Jurkat, Clone E6-1 (cell line): Measurements from ENCODE around the gene ANTXR1.
"Not testable (repeated sequence)": the region's sequence is repeated elsewhere in the genome, so short reads cannot be mapped to it uniquely, and the experiment has no call there.

Source experiments
- DNase-seq: peaks from one replicate; pipeline ENCODE4 v3.0.0-alpha.2; 2011; ENCODE audit warnings: low read depth, low spot score
- H3K4me3 ChIP-seq: 2 replicates; pipeline ENCODE4 v1.5.1; 2011; ENCODE audit warnings: mild to moderate bottlenecking, low read length, control low read depth, moderate library complexity

The ANTXR1 gene

GRCh38 chr2:69168144-69168813 lies 155.3 kb downstream of the ANTXR1 start:
- DNase-seq, result no peak

GRCh38 chr2:69168950-69169654 lies 156.1 kb downstream of the ANTXR1 start:
- no peak overlapping the region for H3K4me3 ChIP-seq
- no peak for DNase-seq

More at GRCh38 chr2:69168144-69168813, 155.3 kb downstream of the ANTXR1 start:
- no peak overlapping the region for H3K4me3 ChIP-seq

GRCh38 chr2:69169655-69170389 lies 156.8 kb downstream of the ANTXR1 start:
- DNase-seq, result no peak

GRCh38 chr2:69170661-69171060 lies 157.7 kb downstream of the ANTXR1 start:
- no peak for DNase-seq
- H3K4me3 ChIP-seq, result no peak overlapping the region

More at GRCh38 chr2:69169655-69170389, 156.8 kb downstream of the ANTXR1 start:
- no peak overlapping the region for H3K4me3 ChIP-seq

- no peak overlapping the region for H3K4me3 ChIP-seq
- no peak for DNase-seq
Observed at GRCh38 chr2:69171116-69171896, 158.3 kb downstream of the ANTXR1 start.

GRCh38 chr2:69171897-69172525 lies 159.0 kb downstream of the ANTXR1 start:
- DNase-seq, result no peak
- H3K4me3 ChIP-seq, result no peak overlapping the region

GRCh38 chr2:69173706-69174105 lies 160.7 kb downstream of the ANTXR1 start:
- no peak overlapping the region for H3K4me3 ChIP-seq
- DNase-seq, result no peak

GRCh38 chr2:69174211-69174610 lies 161.2 kb downstream of the ANTXR1 start:
- DNase-seq, H3K4me3 ChIP-seq: not testable (repeated sequence)

- no peak for DNase-seq
- no peak overlapping the region for H3K4me3 ChIP-seq
Observed at GRCh38 chr2:69175790-69176715, 163.1 kb downstream of the ANTXR1 start.

- no peak overlapping the region for H3K4me3 ChIP-seq
- no peak for DNase-seq
Observed at GRCh38 chr2:69177063-69177771, 164.2 kb downstream of the ANTXR1 start.

GRCh38 chr2:69177785-69178636 lies 165.0 kb downstream of the ANTXR1 start:
- no peak overlapping the region for H3K4me3 ChIP-seq
- DNase-seq, result no peak

GRCh38 chr2:69178756-69179155 lies 165.8 kb downstream of the ANTXR1 start:
- DNase-seq, result no peak
- no peak overlapping the region for H3K4me3 ChIP-seq

GRCh38 chr2:69180227-69180626 lies 167.2 kb downstream of the ANTXR1 start:
- no peak for DNase-seq

GRCh38 chr2:69180974-69181373 lies 168.0 kb downstream of the ANTXR1 start:
- no peak for DNase-seq
- H3K4me3 ChIP-seq, result no peak overlapping the region

More at GRCh38 chr2:69180227-69180626, 167.2 kb downstream of the ANTXR1 start:
- H3K4me3 ChIP-seq, result no peak overlapping the region

- DNase-seq, result no peak
- no peak overlapping the region for H3K4me3 ChIP-seq
Observed at GRCh38 chr2:69181806-69182427, 168.9 kb downstream of the ANTXR1 start.

- no peak overlapping the region for H3K4me3 ChIP-seq
- DNase-seq, result no peak
Observed at GRCh38 chr2:69183659-69184058, 170.7 kb downstream of the ANTXR1 start.
